H9 (cell line): ENCODE measurements around the gene PTDSS2. TPM values are rescaled to one million over a fixed set of nuclear protein-coding genes. Genes with fewer than 3 reads are reported as not detected.

ENCODE experiments used
- DNase-seq: peaks from one replicate; pipeline ENCODE4 v3.0.0-alpha.2; 2017
- H2AFZ ChIP-seq: one replicate; pipeline ENCODE4 v1.6.1; 2013; ENCODE audit warnings: mild to moderate bottlenecking, low read length, control low read depth, moderate library complexity
- H2AK5ac ChIP-seq: 2 replicates; pipeline ENCODE4 v1.6.1; 2013; ENCODE audit warnings: low read length, control low read depth, mixed read lengths; ENCODE audit not compliant: insufficient read length
- H2BK120ac ChIP-seq: one replicate; pipeline ENCODE4 v1.6.1; 2013; ENCODE audit warnings: low read depth, mild to moderate bottlenecking, low read length, control low read depth, inconsistent platforms; ENCODE audit not compliant: poor library complexity, severe bottlenecking
- H2BK12ac ChIP-seq: 2 replicates; pipeline ENCODE4 v1.6.1; 2013; ENCODE audit warnings: low read length, control low read depth, mixed read lengths, low read depth; ENCODE audit not compliant: insufficient read length
- H2BK15ac ChIP-seq: 2 replicates; pipeline ENCODE4 v1.6.1; 2013; ENCODE audit warnings: low read depth, low read length, control low read depth
- H2BK20ac ChIP-seq: one replicate; pipeline ENCODE4 v1.6.1; 2013; ENCODE audit warnings: low read depth, mild to moderate bottlenecking, low read length, control low read depth, inconsistent platforms; ENCODE audit not compliant: poor library complexity, severe bottlenecking
- H2BK5ac ChIP-seq: 2 replicates; pipeline ENCODE4 v1.6.1; 2013; ENCODE audit warnings: low read length, control low read depth, mixed read lengths; ENCODE audit not compliant: insufficient read length
- H3K14ac ChIP-seq: 2 replicates; pipeline ENCODE4 v1.6.1; 2013; ENCODE audit warnings: low read length, control low read depth; ENCODE audit not compliant: insufficient read depth
- H3K18ac ChIP-seq: 2 replicates; pipeline ENCODE4 v1.6.1; 2013; ENCODE audit warnings: low read depth, mild to moderate bottlenecking, mixed read lengths, low read length, control low read depth; ENCODE audit not compliant: insufficient read length
- H3K23ac ChIP-seq: 2 replicates; pipeline ENCODE4 v1.6.1; 2013; ENCODE audit warnings: low read length, control low read depth, mixed read lengths, low read depth; ENCODE audit not compliant: insufficient read length
- H3K23me2 ChIP-seq: 2 replicates; pipeline ENCODE4 v1.6.1; 2013; ENCODE audit warnings: low read depth, mild to moderate bottlenecking, mixed read lengths, low read length, control low read depth; ENCODE audit not compliant: insufficient read length, poor library complexity, severe bottlenecking
- H3K27ac ChIP-seq: 2 replicates; pipeline ENCODE4 v1.5.1; 2013; ENCODE audit warnings: low read length, control low read depth, mixed read lengths, low read depth; ENCODE audit not compliant: insufficient read length
- H3K27me3 ChIP-seq: 2 replicates; pipeline ENCODE4 v1.6.1; 2013; ENCODE audit warnings: low read length, control low read depth, inconsistent platforms; ENCODE audit not compliant: insufficient read depth
- H3K4ac ChIP-seq: 2 replicates; pipeline ENCODE4 v1.6.1; 2013; ENCODE audit warnings: low read depth, mild to moderate bottlenecking, control low read depth, inconsistent platforms, low read length, moderate library complexity
- H3K4me1 ChIP-seq: 2 replicates; pipeline ENCODE4 v1.6.1; 2013; ENCODE audit warnings: low read length, control low read depth, inconsistent platforms; ENCODE audit not compliant: insufficient read depth
- H3K4me2 ChIP-seq: 2 replicates; pipeline ENCODE4 v1.6.1; 2013; ENCODE audit warnings: low read length, control low read depth, mixed read lengths; ENCODE audit not compliant: insufficient read length, insufficient read depth
- H3K56ac ChIP-seq: 2 replicates; pipeline ENCODE4 v1.6.1; 2013; ENCODE audit warnings: low read depth, mild to moderate bottlenecking, mixed read lengths, low read length, control low read depth; ENCODE audit not compliant: insufficient read length
- H3K79me1 ChIP-seq: 2 replicates; pipeline ENCODE4 v1.6.1; 2013; ENCODE audit warnings: low read depth, mild to moderate bottlenecking, moderate library complexity, low read length, control low read depth, inconsistent platforms; ENCODE audit not compliant: insufficient read depth, poor library complexity, severe bottlenecking
- H3K79me2 ChIP-seq: 2 replicates; pipeline ENCODE4 v1.6.1; 2013; ENCODE audit warnings: low read length, control low read depth, inconsistent platforms; ENCODE audit not compliant: insufficient read depth
- H3K9ac ChIP-seq: 2 replicates; pipeline ENCODE4 v1.6.1; 2013; ENCODE audit warnings: low read length, control low read depth, mixed read lengths; ENCODE audit not compliant: insufficient read length; ENCODE audit errors: extremely low read depth
- H3K9me3 ChIP-seq: one replicate; pipeline ENCODE4 v1.6.1; 2013; ENCODE audit warnings: low read depth, low read length, inconsistent platforms; ENCODE audit not compliant: control insufficient read depth
- H3T11ph ChIP-seq: one replicate; pipeline ENCODE4 v1.6.1; 2013; ENCODE audit warnings: mild to moderate bottlenecking, low read length, control low read depth, inconsistent platforms
- H4K20me1 ChIP-seq: one replicate; pipeline ENCODE4 v1.6.1; 2013; ENCODE audit not compliant: control insufficient read depth, insufficient read length, insufficient read depth
- H4K5ac ChIP-seq: 2 replicates; pipeline ENCODE4 v1.6.1; 2013; ENCODE audit warnings: low read depth, mild to moderate bottlenecking, mixed read lengths, low read length, control low read depth; ENCODE audit not compliant: insufficient read length
- H4K8ac ChIP-seq: replicated peaks from 2 replicates; pipeline ENCODE4 v1.6.1; 2013; ENCODE audit warnings: low read length, control low read depth, mixed read lengths, low read depth; ENCODE audit not compliant: insufficient read length
- H4K91ac ChIP-seq: 2 replicates; pipeline ENCODE4 v1.6.1; 2013; ENCODE audit warnings: low read depth, mild to moderate bottlenecking, moderate library complexity, mixed read lengths, low read length, control low read depth; ENCODE audit not compliant: insufficient read length
- H3K27ac Mint-ChIP-seq, 3 experiments: 2 replicates in 2 of 3; 3 replicates in 1 of 3; pipeline ENCODE4 v1.8.0; 2020 to 2021; ENCODE audit warnings: mixed read lengths in 3 of 3, mild to moderate bottlenecking in 1 of 3, moderate library complexity in 1 of 3
- H3K27me3 Mint-ChIP-seq: 2 replicates; pipeline ENCODE4 v1.8.0; 2021; ENCODE audit warnings: low read depth, mild to moderate bottlenecking, moderate library complexity, mixed read lengths
- H3K36me3 Mint-ChIP-seq, 3 experiments: 2 replicates in 2 of 3; 3 replicates in 1 of 3; pipeline ENCODE4 v1.8.0; 2020 to 2021; ENCODE audit warnings: low read depth in 3 of 3, mixed read lengths in 3 of 3; ENCODE audit not compliant: insufficient read depth in 1 of 3
- H3K4me1 Mint-ChIP-seq, 2 experiments: 2 replicates each; pipeline ENCODE4 v1.8.0; 2020; ENCODE audit warnings: mixed read lengths in 2 of 2
- H3K4me3 Mint-ChIP-seq, 2 experiments: 2 replicates in 1 of 2; 3 replicates in 1 of 2; pipeline ENCODE4 v1.8.0; 2020 to 2021; ENCODE audit warnings: mild to moderate bottlenecking in 2 of 2, mixed read lengths in 2 of 2, moderate library complexity in 1 of 2
- H3K9me3 Mint-ChIP-seq, 2 experiments: 2 replicates in 1 of 2; 3 replicates in 1 of 2; pipeline ENCODE4 v1.8.0; 2020; ENCODE audit warnings: mild to moderate bottlenecking in 2 of 2, mixed read lengths in 2 of 2, moderate library complexity in 1 of 2
- WGBS: extraction: QIAGEN DNeasy Blood & Tissue Kit; methylation state at CpG from one replicate; pipeline ENCODE4 v1.1.7; 2013; ENCODE audit warnings: missing lambda C conversion rate, low lambda C conversion rate, mixed read lengths; ENCODE audit not compliant: insufficient read length; ENCODE audit errors: extremely low coverage; 5-methylcytosine and 5-hydroxymethylcytosine counted together
- total RNA-seq: library from RNA; stranded (reverse); gene quantifications from 2 replicates; pipeline ENCODE4 v1.2.1, GENCODE V29; 2021
- TF ChIP-seq, protein P1 (sequence below): fragments of 200-600 bp; sonication (generic); conservative IDR thresholded peaks from 3 replicates; pipeline ENCODE4 v1.8.0; 2021; ENCODE audit warnings: antibody characterized with exemption, mild to moderate bottlenecking

Gene PTDSS2
- total RNA-seq, 1 experiment from 2014 or later, result 55.3 TPM

DNA sequence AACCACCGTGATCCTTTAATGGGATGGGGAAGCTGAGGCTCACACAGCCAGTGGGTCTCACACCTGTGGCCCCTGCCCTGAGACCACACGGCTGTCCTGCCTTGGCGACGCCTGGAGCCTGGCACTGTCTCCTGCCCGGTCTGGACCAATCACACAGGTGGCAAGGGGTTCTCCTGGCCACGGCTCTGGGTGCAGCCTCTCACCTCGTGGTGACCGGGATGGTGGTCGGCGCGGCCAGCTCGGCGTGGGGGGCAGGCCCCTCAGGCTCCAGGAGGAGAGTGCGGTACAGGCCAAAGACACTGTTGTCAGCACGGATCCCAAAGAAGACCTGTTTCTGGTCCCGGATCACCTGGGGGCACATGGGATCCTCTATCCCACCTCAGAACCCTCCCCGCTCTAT lies 17.0 kb upstream of the PTDSS2 start:
- no peaks in the 10 kb centered on the region for H3K23me2 ChIP-seq
- H3K9ac ChIP-seq, result no peak overlapping the region
- H3K36me3 Mint-ChIP-seq, result peaks cover 3 to 20% (median 7%) of the 10 kb centered on the region in 3 experiments
- no peak overlapping the region for H4K8ac ChIP-seq
- no CpG with 5 or more reads among the region's 17 CpGs for WGBS
- no peak overlapping the region for H2BK15ac ChIP-seq
- H3K4ac ChIP-seq, result no peak overlapping the region
- H3K27ac Mint-ChIP-seq, result no peak overlapping the region
- no peak for DNase-seq
- H2AFZ ChIP-seq, result no peak overlapping the region
- H2BK120ac ChIP-seq, result no peak overlapping the region
- H3K27me3 Mint-ChIP-seq, result peaks cover 2% of the 10 kb centered on the region
- no peaks in the 10 kb centered on the region for H3K79me1 ChIP-seq
- no peak overlapping the region for H3K23ac ChIP-seq
- peaks cover 9 to 12% of the 10 kb centered on the region in 2 experiments for H3K9me3 Mint-ChIP-seq
- no peak overlapping the region for H4K5ac ChIP-seq
- H3K27ac ChIP-seq, result no peak overlapping the region
- H3K79me2 ChIP-seq, result no peaks in the 10 kb centered on the region
- no peaks in the 10 kb centered on the region for H3K4me1 ChIP-seq
- H3K4me1 Mint-ChIP-seq, result peaks cover 0 to 3% of the 10 kb centered on the region in 2 experiments; a peak in 1 of 4 replicates
- no peak overlapping the region for H3K18ac ChIP-seq
- H2BK20ac ChIP-seq, result no peak overlapping the region
- TF ChIP-seq, protein P1, sequence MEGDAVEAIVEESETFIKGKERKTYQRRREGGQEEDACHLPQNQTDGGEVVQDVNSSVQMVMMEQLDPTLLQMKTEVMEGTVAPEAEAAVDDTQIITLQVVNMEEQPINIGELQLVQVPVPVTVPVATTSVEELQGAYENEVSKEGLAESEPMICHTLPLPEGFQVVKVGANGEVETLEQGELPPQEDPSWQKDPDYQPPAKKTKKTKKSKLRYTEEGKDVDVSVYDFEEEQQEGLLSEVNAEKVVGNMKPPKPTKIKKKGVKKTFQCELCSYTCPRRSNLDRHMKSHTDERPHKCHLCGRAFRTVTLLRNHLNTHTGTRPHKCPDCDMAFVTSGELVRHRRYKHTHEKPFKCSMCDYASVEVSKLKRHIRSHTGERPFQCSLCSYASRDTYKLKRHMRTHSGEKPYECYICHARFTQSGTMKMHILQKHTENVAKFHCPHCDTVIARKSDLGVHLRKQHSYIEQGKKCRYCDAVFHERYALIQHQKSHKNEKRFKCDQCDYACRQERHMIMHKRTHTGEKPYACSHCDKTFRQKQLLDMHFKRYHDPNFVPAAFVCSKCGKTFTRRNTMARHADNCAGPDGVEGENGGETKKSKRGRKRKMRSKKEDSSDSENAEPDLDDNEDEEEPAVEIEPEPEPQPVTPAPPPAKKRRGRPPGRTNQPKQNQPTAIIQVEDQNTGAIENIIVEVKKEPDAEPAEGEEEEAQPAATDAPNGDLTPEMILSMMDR, result no peak
- no peaks in the 10 kb centered on the region for H4K20me1 ChIP-seq
- H2AK5ac ChIP-seq, result no peak overlapping the region
- no peak overlapping the region for H2BK5ac ChIP-seq
- H3K4me3 Mint-ChIP-seq, result no peak overlapping the region
- peaks cover 7% of the 10 kb centered on the region for H3K9me3 ChIP-seq
- H3T11ph ChIP-seq, result no peak overlapping the region
- no peaks in the 10 kb centered on the region for H3K27me3 ChIP-seq
- no peak overlapping the region for H3K14ac ChIP-seq
- no peak overlapping the region for H3K56ac ChIP-seq
- no peak overlapping the region for H3K4me2 ChIP-seq
- H2BK12ac ChIP-seq, result no peak overlapping the region
- no peak overlapping the region for H4K91ac ChIP-seq
